AG09319 (cell line): Measurements from ENCODE around the gene RTL9.
"Not testable (repeated sequence)": the region's sequence is repeated elsewhere in the genome, so short reads cannot be mapped to it uniquely, and the experiment has no call there.

Experiments
- DNase-seq: peaks from one replicate; pipeline ENCODE4 v3.0.0-alpha.2; 2010; ENCODE audit warnings: low read depth; ENCODE audit errors: extremely low read depth
- CTCF ChIP-seq: IDR thresholded peaks from 2 replicates; pipeline ENCODE4 v1.5.1; 2011; ENCODE audit warnings: low read depth, mild to moderate bottlenecking, inconsistent platforms, low read length, moderate library complexity

Gene RTL9

GRCh38 chrX:110399497-110399896, 40.8 kb downstream of the RTL9 start:
- DNase-seq = no peak
- no peak for TF ChIP-seq CTCF

- TF ChIP-seq CTCF = no peak
- DNase-seq = no peak
Measured at GRCh38 chrX:110399966-110400365, 41.3 kb downstream of the RTL9 start.

DNA sequence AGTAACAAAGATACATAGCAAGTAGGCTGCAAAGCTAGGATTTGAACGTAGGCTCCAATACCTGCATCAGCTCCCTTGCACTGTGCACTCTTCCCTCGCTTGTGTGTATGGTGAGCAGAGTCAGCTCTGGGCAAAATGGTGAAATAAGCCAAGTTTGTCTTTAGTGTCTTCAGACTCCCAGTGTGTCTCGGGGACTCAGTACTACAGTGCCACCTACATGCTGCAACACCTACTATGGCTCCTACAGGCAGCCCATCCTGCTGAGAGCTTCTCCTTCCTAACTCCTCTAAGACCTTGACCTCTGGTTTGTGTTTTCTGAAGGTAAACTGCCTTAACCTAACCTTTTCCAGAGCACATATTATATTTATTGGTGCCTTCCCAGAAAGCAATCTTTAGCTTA, 42.5 kb downstream of the RTL9 start:
- DNase-seq = no peak
- no peak for TF ChIP-seq CTCF

GRCh38 chrX:110402091-110402849, 43.6 kb downstream of the RTL9 start:
- no peak for TF ChIP-seq CTCF
- DNase-seq = no peak

DNA sequence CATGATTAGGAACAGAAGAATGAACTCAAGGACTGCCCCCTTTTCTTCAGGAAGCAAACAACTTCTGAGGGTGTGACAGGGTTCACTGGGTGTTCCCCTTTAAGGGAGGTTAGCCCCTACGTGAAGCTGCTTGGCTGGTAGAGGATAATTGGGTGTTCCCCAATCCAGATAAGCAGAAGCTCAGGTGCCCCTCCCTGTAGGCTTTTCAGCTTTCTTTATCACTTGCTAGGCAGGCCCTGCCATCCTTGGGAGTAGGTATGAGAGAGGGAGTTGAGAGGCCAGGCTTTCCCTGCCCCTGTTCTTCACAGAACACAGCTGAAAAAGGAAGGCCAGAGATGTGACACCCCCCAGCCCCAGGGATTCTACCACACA, 44.2 kb downstream of the RTL9 start:
- no peak for DNase-seq
- TF ChIP-seq CTCF = no peak

GRCh38 chrX:110403441-110404238, 45.0 kb downstream of the RTL9 start:
- no peak for TF ChIP-seq CTCF
- no peak for DNase-seq

DNA sequence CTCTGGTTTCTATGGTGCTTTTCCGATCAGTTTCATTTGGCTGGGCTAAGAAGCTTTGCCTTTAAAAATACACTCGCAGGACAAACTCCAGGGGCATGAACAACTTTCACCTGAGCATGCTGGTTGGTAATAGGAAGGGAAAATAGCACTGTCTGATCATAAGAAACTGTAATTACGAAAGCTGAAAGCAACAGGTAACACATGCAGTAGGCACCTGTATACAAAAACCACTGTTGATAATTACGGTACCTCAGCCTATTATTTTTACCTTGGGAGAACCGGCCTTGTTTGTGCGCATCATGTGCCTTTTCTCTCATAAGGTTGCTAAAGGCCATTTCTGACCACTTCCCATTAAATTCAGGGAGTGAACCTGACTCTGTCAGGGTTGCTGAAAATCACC, 45.7 kb downstream of the RTL9 start:
- DNase-seq = no peak
- TF ChIP-seq CTCF = no peak

DNA sequence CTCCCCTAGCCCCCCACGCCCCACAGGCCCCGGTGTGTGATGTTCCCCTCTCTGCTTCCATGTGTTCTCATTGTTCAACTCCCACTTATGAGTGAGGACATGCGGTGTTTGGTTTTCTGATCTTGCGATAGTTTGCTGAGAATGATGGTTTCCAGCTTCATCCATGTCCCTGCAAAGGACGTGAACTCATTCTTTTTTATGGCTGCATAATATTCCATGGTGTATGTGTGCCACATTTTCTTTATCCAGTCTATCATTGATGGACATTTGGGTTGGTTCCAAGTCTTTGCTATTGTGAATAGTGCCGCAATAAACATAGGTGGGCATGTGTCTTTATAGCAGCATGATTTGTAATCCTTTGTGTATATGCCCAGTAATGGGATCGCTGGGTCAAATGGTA, 47.6 kb downstream of the RTL9 start:
- not testable (repeated sequence) for DNase-seq
